HUES48 (cell line): ENCODE results near the gene PPIA.

Experiments used
- H3K27ac ChIP-seq: one replicate; pipeline ENCODE4 v1.7.0; 2013; ENCODE audit warnings: low read depth, low read length, inconsistent platforms
- H3K27me3 ChIP-seq: 2 replicates; pipeline ENCODE4 v1.6.1; 2013; ENCODE audit warnings: mild to moderate bottlenecking, low read length; ENCODE audit not compliant: control insufficient read depth, insufficient read depth
- H3K36me3 ChIP-seq: 2 replicates; pipeline ENCODE4 v1.6.1; 2013; ENCODE audit warnings: low read length; ENCODE audit not compliant: control insufficient read depth, insufficient read depth
- H3K4me1 ChIP-seq: 2 replicates; pipeline ENCODE4 v1.6.1; 2013; ENCODE audit warnings: mild to moderate bottlenecking, low read length; ENCODE audit not compliant: control insufficient read depth, insufficient read depth
- H3K4me3 ChIP-seq: 2 replicates; pipeline ENCODE4 v1.5.1; 2013; ENCODE audit warnings: mild to moderate bottlenecking, low read depth, low read length
- H3K9ac ChIP-seq: 2 replicates; pipeline ENCODE4 v1.6.1; 2013; ENCODE audit warnings: mild to moderate bottlenecking, low read depth, low read length, moderate library complexity
- H3K9me3 ChIP-seq: 2 replicates; pipeline ENCODE4 v1.6.1; 2013; ENCODE audit warnings: low read length; ENCODE audit not compliant: control insufficient read depth, insufficient read depth

PPIA gene

GRCh38 chr7:44756904-44757303, 39.6 kb upstream of the PPIA start:
- peaks cover 50% of the 10 kb centered on the region for H3K36me3 ChIP-seq
- no peaks in the 10 kb centered on the region for H3K27me3 ChIP-seq
- no peak overlapping the region for H3K9ac ChIP-seq
- no peaks in the 10 kb centered on the region for H3K4me1 ChIP-seq
- no peak overlapping the region for H3K27ac ChIP-seq
- H3K9me3 ChIP-seq, result no peaks in the 10 kb centered on the region
- no peak overlapping the region for H3K4me3 ChIP-seq

GRCh38 chr7:44757311-44757710, 39.2 kb upstream of the PPIA start:
- H3K27ac ChIP-seq, result no peak overlapping the region
- H3K9me3 ChIP-seq, result no peaks in the 10 kb centered on the region
- H3K36me3 ChIP-seq, result peaks cover 54% of the 10 kb centered on the region
- no peaks in the 10 kb centered on the region for H3K27me3 ChIP-seq
- H3K9ac ChIP-seq, result no peak overlapping the region
- no peaks in the 10 kb centered on the region for H3K4me1 ChIP-seq
- H3K4me3 ChIP-seq, result no peak overlapping the region

- Histone ChIP-seq H3K36me3 (peaks cover 57% of the 10 kb centered on the region), H3K9ac (no peak overlapping the region), H3K4me3 (no peak overlapping the region), H3K27me3 (no peaks in the 10 kb centered on the region), H3K27ac (no peak overlapping the region), H3K4me1 (no peaks in the 10 kb centered on the region), H3K9me3 (no peaks in the 10 kb centered on the region)
These were observed 38.7 kb upstream of the PPIA start for GRCh38 chr7:44757739-44758138.

GRCh38 chr7:44759246-44759645, 37.2 kb upstream of the PPIA start:
- H3K27me3 ChIP-seq, result no peaks in the 10 kb centered on the region
- peaks cover 72% of the 10 kb centered on the region for H3K36me3 ChIP-seq
- H3K4me3 ChIP-seq, result no peak overlapping the region
- no peak overlapping the region for H3K27ac ChIP-seq
- H3K4me1 ChIP-seq, result no peaks in the 10 kb centered on the region
- no peak overlapping the region for H3K9ac ChIP-seq
- H3K9me3 ChIP-seq, result no peaks in the 10 kb centered on the region

GRCh38 chr7:44760034-44760580, 36.4 kb upstream of the PPIA start:
- Histone ChIP-seq H3K9me3 (no peaks in the 10 kb centered on the region), H3K27ac (no peak overlapping the region), H3K27me3 (no peaks in the 10 kb centered on the region), H3K9ac (no peak overlapping the region), H3K4me1 (no peaks in the 10 kb centered on the region), H3K4me3 (no peak overlapping the region), H3K36me3 (peaks cover 81% of the 10 kb centered on the region)

GRCh38 chr7:44761207-44762161, 35.0 kb upstream of the PPIA start:
- Histone ChIP-seq H3K4me1 (no peaks in the 10 kb centered on the region), H3K4me3 (no peak overlapping the region), H3K9me3 (no peaks in the 10 kb centered on the region), H3K27me3 (no peaks in the 10 kb centered on the region), H3K27ac (no peak overlapping the region), H3K36me3 (peaks cover 91% of the 10 kb centered on the region), H3K9ac (no peak overlapping the region)

- Histone ChIP-seq H3K4me1 (no peaks in the 10 kb centered on the region), H3K36me3 (peaks cover 91% of the 10 kb centered on the region)
These were observed 34.2 kb upstream of the PPIA start for GRCh38 chr7:44762300-44762699.

GRCh38 chr7:44762726-44763522, 33.6 kb upstream of the PPIA start:
- H3K36me3 ChIP-seq, result peaks cover 92% of the 10 kb centered on the region
- no peak overlapping the region for H3K4me3 ChIP-seq
- H3K27me3 ChIP-seq, result no peaks in the 10 kb centered on the region
- H3K9ac ChIP-seq, result no peak overlapping the region
- H3K4me1 ChIP-seq, result no peaks in the 10 kb centered on the region
- H3K27ac ChIP-seq, result no peak overlapping the region
- H3K9me3 ChIP-seq, result no peaks in the 10 kb centered on the region

More at GRCh38 chr7:44762300-44762699, 34.2 kb upstream of the PPIA start:
- Histone ChIP-seq H3K27ac (no peak overlapping the region), H3K27me3 (no peaks in the 10 kb centered on the region), H3K4me3 (no peak overlapping the region), H3K9me3 (no peaks in the 10 kb centered on the region), H3K9ac (no peak overlapping the region)

- H3K36me3 ChIP-seq, result peaks cover 87% of the 10 kb centered on the region
- no peaks in the 10 kb centered on the region for H3K9me3 ChIP-seq
- H3K4me3 ChIP-seq, result no peak overlapping the region
- no peak overlapping the region for H3K9ac ChIP-seq
- H3K27me3 ChIP-seq, result no peaks in the 10 kb centered on the region
- H3K4me1 ChIP-seq, result no peaks in the 10 kb centered on the region
- no peak overlapping the region for H3K27ac ChIP-seq
These were observed 32.4 kb upstream of the PPIA start for GRCh38 chr7:44764081-44764480.

- Histone ChIP-seq H3K9ac (no peak overlapping the region), H3K27ac (no peak overlapping the region), H3K9me3 (no peaks in the 10 kb centered on the region), H3K4me1 (no peaks in the 10 kb centered on the region), H3K36me3 (peaks cover 79% of the 10 kb centered on the region), H3K27me3 (no peaks in the 10 kb centered on the region), H3K4me3 (no peak overlapping the region)
These were observed 31.6 kb upstream of the PPIA start for GRCh38 chr7:44764665-44765578.
